Skeletal muscle satellite cell (primary cell): ENCODE measurements around the gene CBX5. TPM values are rescaled to one million over a fixed set of nuclear protein-coding genes. Genes with fewer than 3 reads are reported as not detected.
"Not testable (repeated sequence)": the region's sequence is repeated elsewhere in the genome, so short reads cannot be mapped to it uniquely, and the experiment has no call there.

ENCODE experiments used
- H3K27me3 ChIP-seq: 2 replicates; pipeline ENCODE4 v1.7.0; 2013; ENCODE audit warnings: low read length; ENCODE audit not compliant: control insufficient read depth, insufficient read depth
- H3K36me3 ChIP-seq: 2 replicates; pipeline ENCODE4 v1.7.0; 2013; ENCODE audit warnings: mild to moderate bottlenecking, control low read depth, low read length; ENCODE audit not compliant: insufficient read depth
- H3K4me1 ChIP-seq: 2 replicates; pipeline ENCODE4 v1.7.0; 2013; ENCODE audit warnings: low read length; ENCODE audit not compliant: control insufficient read depth, insufficient read depth
- H3K4me2 ChIP-seq: 2 replicates; pipeline ENCODE4 v1.7.0; 2013; ENCODE audit warnings: mild to moderate bottlenecking, low read length
- H3K4me3 ChIP-seq: 2 replicates; pipeline ENCODE4 v1.7.0; 2013; ENCODE audit warnings: low read length
- H3K9ac ChIP-seq: 2 replicates; pipeline ENCODE4 v1.7.0; 2013; ENCODE audit warnings: mild to moderate bottlenecking, low read depth, low read length, moderate library complexity
- H3K9me3 ChIP-seq: replicated peaks from 2 replicates; pipeline ENCODE4 v1.7.0; 2013; ENCODE audit warnings: mild to moderate bottlenecking, control low read depth, low read length
- small RNA-seq: library from RNA; depleted of rRNA; stranded (forward); fragments of <200 nt; gene quantifications from one replicate; pipeline ENCODE3, GENCODE V24; 2012

CBX5 gene

GRCh38 chr12:54189198-54189539 lies 90.8 kb downstream of the CBX5 start:
- Histone ChIP-seq H3K4me1 (peaks cover 17% of the 10 kb centered on the region), H3K4me3 (peak overlapping the region; percentile 31), H3K36me3 (peaks cover 4% of the 10 kb centered on the region), H3K9ac (no peak overlapping the region), H3K4me2 (peak overlapping the region; percentile 51), H3K27me3 (no peaks in the 10 kb centered on the region), H3K9me3 (no peaks in the 10 kb centered on the region)

- peaks cover 17% of the 10 kb centered on the region for H3K4me1 ChIP-seq
- H3K4me3 ChIP-seq: no peak overlapping the region
- H3K4me2 ChIP-seq: peak overlapping the region; percentile 74
These were observed 92.8 kb downstream of the CBX5 start for GRCh38 chr12:54187075-54187474.

GRCh38 chr12:54185919-54186318 lies 94.0 kb downstream of the CBX5 start:
- no peak overlapping the region for H3K4me3 ChIP-seq
- no peak overlapping the region for H3K9ac ChIP-seq
- no peaks in the 10 kb centered on the region for H3K9me3 ChIP-seq
- H3K36me3 ChIP-seq: peaks cover 16% of the 10 kb centered on the region
- H3K4me2 ChIP-seq: no peak overlapping the region
- H3K4me1 ChIP-seq: peaks cover 6% of the 10 kb centered on the region
- H3K27me3 ChIP-seq: no peaks in the 10 kb centered on the region

More at GRCh38 chr12:54187075-54187474, 92.8 kb downstream of the CBX5 start:
- Histone ChIP-seq H3K27me3 (no peaks in the 10 kb centered on the region), H3K9me3 (no peaks in the 10 kb centered on the region), H3K36me3 (peaks cover 12% of the 10 kb centered on the region), H3K9ac (no peak overlapping the region)

GRCh38 chr12:54185297-54185696 lies 94.6 kb downstream of the CBX5 start:
- not testable (repeated sequence) for H3K27me3 ChIP-seq, H3K4me3 ChIP-seq
- peaks cover 16% of the 10 kb centered on the region for H3K36me3 ChIP-seq

GRCh38 chr12:54184024-54184805 lies 95.7 kb downstream of the CBX5 start:
- no peaks in the 10 kb centered on the region for H3K9me3 ChIP-seq
- H3K4me1 ChIP-seq: peaks cover 5% of the 10 kb centered on the region
- H3K9ac ChIP-seq: no peak overlapping the region
- H3K36me3 ChIP-seq: peaks cover 16% of the 10 kb centered on the region
- no peaks in the 10 kb centered on the region for H3K27me3 ChIP-seq
- H3K4me2 ChIP-seq: no peak overlapping the region
- no peak overlapping the region for H3K4me3 ChIP-seq

More at GRCh38 chr12:54185297-54185696, 94.6 kb downstream of the CBX5 start:
- not testable (repeated sequence) for H3K9ac ChIP-seq, H3K4me1 ChIP-seq, H3K4me2 ChIP-seq, H3K9me3 ChIP-seq

GRCh38 chr12:54182981-54183380 lies 96.9 kb downstream of the CBX5 start:
- Histone ChIP-seq H3K9me3 (no peaks in the 10 kb centered on the region), H3K4me1 (peaks cover 4% of the 10 kb centered on the region), H3K36me3 (peaks cover 16% of the 10 kb centered on the region), H3K27me3 (no peaks in the 10 kb centered on the region), H3K4me3 (no peak overlapping the region), H3K9ac (no peak overlapping the region), H3K4me2 (no peak overlapping the region)

DNA sequence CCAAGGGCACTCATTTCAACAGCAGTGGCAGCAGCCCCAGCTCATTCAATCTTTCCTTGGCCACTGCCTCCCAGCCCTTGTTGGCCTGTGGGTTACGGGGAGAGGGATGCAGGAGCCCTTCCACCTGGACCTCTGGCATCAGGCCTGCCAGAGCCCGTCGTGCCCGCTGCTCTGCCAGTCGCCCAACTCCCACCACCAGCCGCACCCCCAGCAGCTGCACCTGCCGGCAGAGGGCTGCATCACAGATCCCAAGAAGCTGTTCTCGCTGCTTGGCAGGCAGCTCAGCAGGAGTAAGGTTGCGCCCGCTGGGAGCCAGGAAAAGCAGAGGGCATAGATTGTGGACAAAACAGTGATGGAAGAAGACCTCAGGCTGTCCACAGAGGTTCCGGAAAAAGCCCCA lies 97.8 kb downstream of the CBX5 start:
- peaks cover 12% of the 10 kb centered on the region for H3K36me3 ChIP-seq
- no peaks in the 10 kb centered on the region for H3K27me3 ChIP-seq
- no peak overlapping the region for H3K4me3 ChIP-seq
- no peaks in the 10 kb centered on the region for H3K4me1 ChIP-seq
- H3K4me2 ChIP-seq: no peak overlapping the region
- no peaks in the 10 kb centered on the region for H3K9me3 ChIP-seq
- no peak overlapping the region for H3K9ac ChIP-seq

Small RNAs within 50 kb of the gene (small RNA-seq; reads per million reads assigned to genes)
- gene RN7SL390P (not detected), gene RNU6-950P (not detected)
